Neural crest cell (in vitro differentiated cells): Measurements from ENCODE around the gene ZNF248. TPM values are rescaled to one million over a fixed set of nuclear protein-coding genes. Genes with fewer than 3 reads are reported as not detected.
"Not testable (repeated sequence)": the region's sequence is repeated elsewhere in the genome, so short reads cannot be mapped to it uniquely, and the experiment has no call there.

Experiments
- DNase-seq: peaks from one replicate; pipeline ENCODE4 v3.0.0; 2021; ENCODE audit warnings: low read depth, mixed read lengths, low spot score
- H3K27ac Mint-ChIP-seq: one replicate; pipeline ENCODE4 v1.8.0; 2021; ENCODE audit warnings: mild to moderate bottlenecking, mixed read lengths; ENCODE audit not compliant: unreplicated experiment
- H3K27me3 Mint-ChIP-seq: 2 replicates; pipeline ENCODE4 v1.8.0; 2021; ENCODE audit warnings: low read depth, mild to moderate bottlenecking, mixed read lengths
- H3K36me3 Mint-ChIP-seq: 2 replicates; pipeline ENCODE4 v1.8.0; 2021; ENCODE audit warnings: low read depth, mild to moderate bottlenecking, mixed read lengths
- H3K4me1 Mint-ChIP-seq: 2 replicates; pipeline ENCODE4 v1.8.0; 2021; ENCODE audit warnings: mixed read lengths
- H3K4me3 Mint-ChIP-seq: one replicate; pipeline ENCODE4 v1.8.0; 2021; ENCODE audit warnings: mild to moderate bottlenecking, mixed read lengths
- H3K9me3 Mint-ChIP-seq: 2 replicates; pipeline ENCODE4 v1.8.0; 2021; ENCODE audit warnings: mixed read lengths
- total RNA-seq: library from RNA; stranded (reverse); gene quantifications from 2 replicates; pipeline ENCODE4 v1.2.1, GENCODE V29; 2021
- TF ChIP-seq, protein P1 (sequence below): fragments of 200-600 bp; sonication (generic); conservative IDR thresholded peaks from 2 replicates; pipeline ENCODE4 v1.5.0; 2021; ENCODE audit warnings: antibody characterized with exemption, mild to moderate bottlenecking

Gene ZNF248
- total RNA-seq, 1 donor from 2014 or later, result 12.6 TPM

- H3K36me3 Mint-ChIP-seq, result no peaks in the 10 kb centered on the region
- peaks cover 16% of the 10 kb centered on the region for H3K9me3 Mint-ChIP-seq
- no peak overlapping the region for H3K27ac Mint-ChIP-seq
Observed at GRCh38 chr10:37865957-37866803, 8.8 kb upstream of the ZNF248 start.

GRCh38 chr10:37865264-37865663 is 7.9 kb upstream of the ZNF248 start:
- H3K27ac Mint-ChIP-seq, result no peak overlapping the region
- TF ChIP-seq, protein P1, sequence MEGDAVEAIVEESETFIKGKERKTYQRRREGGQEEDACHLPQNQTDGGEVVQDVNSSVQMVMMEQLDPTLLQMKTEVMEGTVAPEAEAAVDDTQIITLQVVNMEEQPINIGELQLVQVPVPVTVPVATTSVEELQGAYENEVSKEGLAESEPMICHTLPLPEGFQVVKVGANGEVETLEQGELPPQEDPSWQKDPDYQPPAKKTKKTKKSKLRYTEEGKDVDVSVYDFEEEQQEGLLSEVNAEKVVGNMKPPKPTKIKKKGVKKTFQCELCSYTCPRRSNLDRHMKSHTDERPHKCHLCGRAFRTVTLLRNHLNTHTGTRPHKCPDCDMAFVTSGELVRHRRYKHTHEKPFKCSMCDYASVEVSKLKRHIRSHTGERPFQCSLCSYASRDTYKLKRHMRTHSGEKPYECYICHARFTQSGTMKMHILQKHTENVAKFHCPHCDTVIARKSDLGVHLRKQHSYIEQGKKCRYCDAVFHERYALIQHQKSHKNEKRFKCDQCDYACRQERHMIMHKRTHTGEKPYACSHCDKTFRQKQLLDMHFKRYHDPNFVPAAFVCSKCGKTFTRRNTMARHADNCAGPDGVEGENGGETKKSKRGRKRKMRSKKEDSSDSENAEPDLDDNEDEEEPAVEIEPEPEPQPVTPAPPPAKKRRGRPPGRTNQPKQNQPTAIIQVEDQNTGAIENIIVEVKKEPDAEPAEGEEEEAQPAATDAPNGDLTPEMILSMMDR, result no peak
- DNase-seq, result no peak
- no peaks in the 10 kb centered on the region for H3K4me1 Mint-ChIP-seq
- H3K36me3 Mint-ChIP-seq, result no peaks in the 10 kb centered on the region
- no peaks in the 10 kb centered on the region for H3K27me3 Mint-ChIP-seq
- H3K4me3 Mint-ChIP-seq, result no peak overlapping the region
- peaks cover 14% of the 10 kb centered on the region for H3K9me3 Mint-ChIP-seq

More at GRCh38 chr10:37865957-37866803, 8.8 kb upstream of the ZNF248 start:
- TF ChIP-seq, protein P1, result no peak
- Mint-ChIP-seq H3K4me3 (no peak overlapping the region), H3K4me1 (no peaks in the 10 kb centered on the region), H3K27me3 (no peaks in the 10 kb centered on the region)
- no peak for DNase-seq

- TF ChIP-seq, protein P1, result no peak
- Mint-ChIP-seq H3K27me3 (no peaks in the 10 kb centered on the region), H3K4me1 (peaks cover 15% of the 10 kb centered on the region), H3K4me3 (no peak overlapping the region), H3K9me3 (peaks cover 9% of the 10 kb centered on the region), H3K36me3 (no peaks in the 10 kb centered on the region), H3K27ac (no peak overlapping the region)
- DNase-seq, result no peak
Observed at GRCh38 chr10:37860494-37861190, 3.2 kb upstream of the ZNF248 start.

DNA sequence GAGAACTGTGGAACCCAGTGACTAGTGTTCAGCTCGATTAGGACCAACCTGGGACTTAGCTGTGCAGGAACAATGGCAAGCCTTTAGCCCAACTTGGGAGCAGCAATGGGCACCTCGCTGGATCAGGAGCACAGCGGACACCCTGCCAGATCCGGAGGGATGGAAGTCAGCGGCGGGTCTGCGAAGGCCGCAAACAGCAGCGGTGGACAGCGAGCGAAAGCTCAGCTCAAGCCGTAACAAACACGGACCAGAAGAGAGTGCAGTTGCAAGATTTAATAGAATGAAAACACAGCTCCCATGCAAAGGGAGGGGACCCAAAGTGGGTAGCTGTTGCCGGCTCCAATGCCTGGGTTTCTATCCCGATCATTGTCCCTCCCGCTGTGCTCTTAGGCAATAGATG is 1.9 kb upstream of the ZNF248 start:
- H3K4me3 Mint-ChIP-seq, result not testable (repeated sequence)

DNA sequence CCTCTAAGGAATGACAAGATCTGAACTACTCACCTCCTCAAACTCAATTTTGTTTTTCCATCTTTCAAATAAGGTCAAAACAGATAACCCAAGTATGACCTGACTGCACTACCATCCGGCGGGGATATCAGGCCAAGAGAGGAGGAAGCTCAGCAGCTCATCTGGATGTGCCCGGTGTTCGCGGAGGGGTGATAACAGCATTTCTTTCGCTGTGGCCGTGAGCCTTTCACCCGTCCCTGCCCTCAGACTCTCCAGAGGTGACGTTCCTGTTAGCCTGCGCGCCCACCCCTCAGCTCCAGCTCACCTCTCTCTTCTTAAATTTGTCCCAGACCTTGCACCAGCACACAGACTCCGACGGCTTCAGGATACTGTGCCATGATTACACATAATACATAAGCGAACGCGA is 526 bp downstream of the ZNF248 start:
- H3K27ac Mint-ChIP-seq, result peak overlapping the region; percentile 86
- TF ChIP-seq, protein P1, result no peak
- peaks cover 8% of the 10 kb centered on the region for H3K9me3 Mint-ChIP-seq
- H3K4me1 Mint-ChIP-seq, result peaks cover 28% of the 10 kb centered on the region
- peaks cover 11% of the 10 kb centered on the region for H3K36me3 Mint-ChIP-seq
- no peaks in the 10 kb centered on the region for H3K27me3 Mint-ChIP-seq
- DNase-seq, result peak; percentile 1
- H3K4me3 Mint-ChIP-seq, result peak overlapping the region; percentile 86

More for the DNA sequence above, 1.9 kb upstream of the ZNF248 start:
- not testable (repeated sequence) for H3K9me3 Mint-ChIP-seq, H3K36me3 Mint-ChIP-seq, DNase-seq, H3K27me3 Mint-ChIP-seq, H3K27ac Mint-ChIP-seq
- peaks cover 28% of the 10 kb centered on the region for H3K4me1 Mint-ChIP-seq

DNA sequence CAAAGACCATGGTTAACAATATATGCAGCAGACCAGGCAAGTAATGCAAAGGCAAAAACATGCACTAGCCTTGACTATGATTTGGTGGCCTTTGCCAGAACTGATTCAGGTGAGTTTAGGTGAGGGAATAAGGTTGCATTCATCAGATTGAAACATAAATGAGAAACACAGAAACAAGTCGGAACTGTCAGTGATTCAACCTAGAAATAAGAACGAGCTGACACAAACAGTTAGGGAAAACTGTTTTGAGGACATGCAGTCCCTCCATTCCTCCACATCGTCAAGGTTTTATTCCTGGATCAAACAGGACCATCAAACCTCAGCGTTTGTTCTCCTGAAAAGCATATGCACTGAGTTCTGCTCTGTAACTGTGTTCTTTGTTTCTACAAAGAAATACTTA is 1.8 kb downstream of the ZNF248 start:
- no peak overlapping the region for H3K27ac Mint-ChIP-seq
- H3K4me1 Mint-ChIP-seq, result peaks cover 28% of the 10 kb centered on the region
- peaks cover 11% of the 10 kb centered on the region for H3K9me3 Mint-ChIP-seq
- TF ChIP-seq, protein P1, result no peak
- H3K27me3 Mint-ChIP-seq, result no peaks in the 10 kb centered on the region
- peak overlapping the region; percentile 86 for H3K4me3 Mint-ChIP-seq
- H3K36me3 Mint-ChIP-seq, result peaks cover 14% of the 10 kb centered on the region
- no peak for DNase-seq
